GM18505 (cell line): ENCODE measurements around the gene OTUB2.

Experiments used
- ATAC-seq: cut with Tn5 transposase; IDR thresholded peaks from one replicate; pipeline ENCODE4 v1.9.1; 2021; ENCODE audit not compliant: unreplicated experiment
- POLR2A ChIP-seq: IDR thresholded peaks from 4 replicates; pipeline ENCODE4 v1.6.1; 2011; ENCODE audit warnings: borderline replicate concordance; ENCODE audit not compliant: insufficient read depth, insufficient read length; ENCODE audit errors: extremely low read depth

OTUB2 gene

GRCh38 chr14:94026173-94026888 is at the start of gene OTUB2:
Gene OTUB2, plus strand, starts transcription at chr14:94026340. Its CDS starts 198 bp downstream, at chr14:94026538.
- peak; percentile 98 for ATAC-seq
- no peak for TF ChIP-seq POLR2A

GRCh38 chr14:93976477-93977057 is 49.6 kb upstream of the OTUB2 start, which contains the start of gene ASB2:
Gene ASB2, minus strand, starts transcription at chr14:93976570. Its CDS starts 12,031 bp downstream, at chr14:93964539.
- ATAC-seq = peak; percentile 4
- no peak for TF ChIP-seq POLR2A

DNA sequence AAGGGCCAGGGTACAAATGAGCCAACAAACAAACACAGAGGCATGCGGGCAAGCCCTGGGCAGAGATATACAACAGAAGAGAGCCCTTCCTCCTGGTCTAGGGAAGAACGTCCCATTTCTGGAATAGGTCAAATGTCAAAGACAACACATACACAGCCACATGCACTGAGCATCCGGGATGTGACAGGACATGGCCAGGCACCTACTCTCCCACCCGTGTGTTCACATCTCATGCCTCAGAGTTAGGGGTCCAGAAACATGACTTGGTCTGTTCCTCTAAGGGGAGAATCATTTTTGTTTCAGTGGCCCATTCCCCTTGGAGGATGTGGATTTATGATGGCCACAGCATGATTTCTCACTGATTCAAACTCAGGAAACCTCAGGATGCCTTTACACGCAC is 49.0 kb upstream of the OTUB2 start:
- no peak for TF ChIP-seq POLR2A
- ATAC-seq = no peak

- TF ChIP-seq POLR2A = peak; percentile 11
- peak; percentile 48 for ATAC-seq
Observed at GRCh38 chr14:93977790-93978581, 48.2 kb upstream of the OTUB2 start.

DNA sequence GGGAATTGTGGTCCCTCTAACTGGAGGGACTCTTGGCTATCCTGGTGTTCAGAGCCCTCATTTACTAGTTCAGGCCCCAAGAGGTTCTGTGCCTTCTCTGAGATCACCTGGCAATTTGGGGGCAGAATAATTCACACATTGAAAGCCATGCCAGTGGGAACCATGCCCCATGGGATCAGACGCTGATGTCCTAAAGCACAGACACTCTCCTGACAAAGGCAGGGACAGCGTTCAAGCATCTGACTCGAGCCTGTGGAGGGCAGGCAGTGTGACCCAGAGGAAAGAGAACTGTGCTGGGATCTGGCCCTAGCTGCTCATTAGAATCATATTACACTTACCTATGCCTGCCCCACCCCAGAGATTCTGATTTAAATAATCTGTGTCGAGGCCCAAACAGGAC is 47.4 kb upstream of the OTUB2 start:
- ATAC-seq = no peak
- no peak for TF ChIP-seq POLR2A

GRCh38 chr14:93980456-93981201 is 45.5 kb upstream of the OTUB2 start:
- TF ChIP-seq POLR2A = no peak

GRCh38 chr14:93981316-93982229 is 44.6 kb upstream of the OTUB2 start:
- ATAC-seq = no peak

More at GRCh38 chr14:93980456-93981201, 45.5 kb upstream of the OTUB2 start:
- no peak for ATAC-seq

DNA sequence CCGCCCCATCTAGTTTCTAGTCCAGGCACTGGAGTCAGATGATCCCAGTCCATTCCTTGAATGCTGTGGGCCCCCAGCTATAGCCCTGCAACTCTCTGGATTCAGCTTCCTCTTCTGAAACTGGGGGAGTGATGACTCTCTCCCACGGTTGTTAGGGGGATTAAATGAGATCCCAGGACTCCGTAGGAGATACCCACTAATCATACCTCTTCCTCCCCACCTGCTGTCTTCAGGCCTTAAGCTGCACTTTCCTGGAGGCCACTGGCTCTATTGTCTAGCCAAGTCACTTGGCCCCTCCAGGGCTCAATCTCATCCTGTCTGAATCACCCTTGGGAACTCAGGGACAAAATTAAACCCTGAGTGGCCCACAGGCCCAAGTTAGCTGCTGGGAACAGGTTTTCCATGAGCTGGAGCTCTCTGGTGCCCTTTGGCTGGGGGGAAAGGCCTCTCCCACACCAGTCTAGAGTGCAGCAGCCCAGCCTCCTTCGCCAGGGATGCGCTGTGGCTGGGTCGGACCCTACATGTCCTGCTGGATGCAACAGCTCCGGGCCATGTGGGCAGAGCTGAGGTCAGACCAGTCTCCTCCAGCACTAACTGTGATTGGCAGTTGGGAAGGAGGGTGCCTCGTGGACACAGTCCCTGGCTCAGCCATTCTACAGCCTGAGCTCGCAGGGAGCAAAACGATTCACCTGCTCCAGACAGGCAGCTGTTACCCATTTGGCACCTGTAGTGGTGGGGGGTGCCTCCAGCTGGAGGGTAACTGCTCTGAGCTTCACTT is 43.7 kb upstream of the OTUB2 start:
- ATAC-seq = no peak
- TF ChIP-seq POLR2A = no peak

More at GRCh38 chr14:93981316-93982229, 44.6 kb upstream of the OTUB2 start:
- no peak for TF ChIP-seq POLR2A

GRCh38 chr14:93984070-93984469 is 42.1 kb upstream of the OTUB2 start:
- ATAC-seq = no peak
- TF ChIP-seq POLR2A = no peak

- TF ChIP-seq POLR2A = no peak
- ATAC-seq = no peak
Observed at GRCh38 chr14:93984987-93985410, 41.1 kb upstream of the OTUB2 start.

- ATAC-seq = no peak
Observed at GRCh38 chr14:93986955-93987354, 39.2 kb upstream of the OTUB2 start.

More at GRCh38 chr14:93986955-93987354, 39.2 kb upstream of the OTUB2 start:
- TF ChIP-seq POLR2A = no peak
